ENCODE results near the gene EPAS1. TPM values are rescaled to one million over a fixed set of nuclear protein-coding genes. Genes with fewer than 3 reads are reported as not detected.
A peak's percentile ranks its signal among the peaks of the same experiment; 100 is the strongest.

The EPAS1 gene
- total RNA-seq, 1 donor from 2014 or later: 280 TPM

DNA sequence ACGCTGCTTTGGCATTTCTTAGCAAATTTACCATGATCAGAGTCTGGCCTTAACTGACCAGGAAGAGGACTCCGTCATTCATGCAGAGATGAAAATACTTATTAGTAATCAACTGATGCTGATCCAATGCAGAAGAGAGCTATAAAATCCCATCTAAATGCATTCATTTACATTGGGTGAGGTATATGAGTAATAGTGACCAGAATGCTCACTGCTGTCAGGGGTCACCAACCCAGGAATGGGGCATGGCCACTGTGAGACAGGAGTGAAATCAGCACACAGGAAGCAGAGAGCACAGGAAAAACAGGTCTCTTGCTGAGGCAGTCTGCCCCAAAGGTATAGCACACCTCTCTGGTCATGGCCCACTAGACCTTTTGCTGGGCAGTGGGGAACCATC is 114.0 kb downstream of the EPAS1 start:
- Mint-ChIP-seq H3K36me3 (ENCODE audit: low read depth, unreplicated experiment) (no peaks in the 10 kb centered on the region), H3K9me3 (ENCODE audit: unreplicated experiment) (peaks cover 7% of the 10 kb centered on the region), H3K4me3 (ENCODE audit: unreplicated experiment) (no peak overlapping the region), H3K4me1 (ENCODE audit: unreplicated experiment) (peaks cover 10% of the 10 kb centered on the region), H3K27ac (ENCODE audit: unreplicated experiment) (no peak overlapping the region), H3K27me3 (ENCODE audit: unreplicated experiment) (peaks cover 2% of the 10 kb centered on the region)
- TF ChIP-seq, protein P1, sequence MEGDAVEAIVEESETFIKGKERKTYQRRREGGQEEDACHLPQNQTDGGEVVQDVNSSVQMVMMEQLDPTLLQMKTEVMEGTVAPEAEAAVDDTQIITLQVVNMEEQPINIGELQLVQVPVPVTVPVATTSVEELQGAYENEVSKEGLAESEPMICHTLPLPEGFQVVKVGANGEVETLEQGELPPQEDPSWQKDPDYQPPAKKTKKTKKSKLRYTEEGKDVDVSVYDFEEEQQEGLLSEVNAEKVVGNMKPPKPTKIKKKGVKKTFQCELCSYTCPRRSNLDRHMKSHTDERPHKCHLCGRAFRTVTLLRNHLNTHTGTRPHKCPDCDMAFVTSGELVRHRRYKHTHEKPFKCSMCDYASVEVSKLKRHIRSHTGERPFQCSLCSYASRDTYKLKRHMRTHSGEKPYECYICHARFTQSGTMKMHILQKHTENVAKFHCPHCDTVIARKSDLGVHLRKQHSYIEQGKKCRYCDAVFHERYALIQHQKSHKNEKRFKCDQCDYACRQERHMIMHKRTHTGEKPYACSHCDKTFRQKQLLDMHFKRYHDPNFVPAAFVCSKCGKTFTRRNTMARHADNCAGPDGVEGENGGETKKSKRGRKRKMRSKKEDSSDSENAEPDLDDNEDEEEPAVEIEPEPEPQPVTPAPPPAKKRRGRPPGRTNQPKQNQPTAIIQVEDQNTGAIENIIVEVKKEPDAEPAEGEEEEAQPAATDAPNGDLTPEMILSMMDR (IDR thresholded peaks at IDR 0.05; ENCODE audit: unreplicated experiment): no peak
- DNase-seq (ENCODE audit: low spot score): no peak

DNA sequence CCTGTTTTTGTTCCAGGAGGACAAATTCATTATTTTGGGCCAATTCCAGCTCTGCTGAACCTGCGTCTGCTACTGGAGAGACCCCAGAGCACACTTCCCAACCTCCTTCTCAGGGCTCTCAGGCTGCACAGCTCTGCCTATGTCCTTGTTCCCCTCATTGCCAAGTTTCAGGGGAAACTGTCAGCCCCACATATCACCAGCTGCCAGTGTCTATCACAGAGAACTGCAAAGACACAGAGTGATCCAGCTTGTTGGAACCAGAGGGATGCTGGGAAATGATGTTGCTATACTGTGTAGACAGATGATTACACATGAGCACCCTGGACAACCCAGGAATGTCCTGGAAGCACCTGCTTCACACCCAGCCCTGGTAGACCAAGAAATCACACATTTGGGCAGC is 114.8 kb downstream of the EPAS1 start:
- Mint-ChIP-seq H3K27me3 (ENCODE audit: unreplicated experiment) (peaks cover 2% of the 10 kb centered on the region), H3K36me3 (ENCODE audit: low read depth, unreplicated experiment) (no peaks in the 10 kb centered on the region), H3K27ac (ENCODE audit: unreplicated experiment) (no peak overlapping the region), H3K9me3 (ENCODE audit: unreplicated experiment) (peaks cover 9% of the 10 kb centered on the region), H3K4me1 (ENCODE audit: unreplicated experiment) (peaks cover 4% of the 10 kb centered on the region), H3K4me3 (ENCODE audit: unreplicated experiment) (no peak overlapping the region)
- TF ChIP-seq, protein P1 (IDR thresholded peaks at IDR 0.05; ENCODE audit: unreplicated experiment): no peak
- no peak for DNase-seq (ENCODE audit: low spot score)

DNA sequence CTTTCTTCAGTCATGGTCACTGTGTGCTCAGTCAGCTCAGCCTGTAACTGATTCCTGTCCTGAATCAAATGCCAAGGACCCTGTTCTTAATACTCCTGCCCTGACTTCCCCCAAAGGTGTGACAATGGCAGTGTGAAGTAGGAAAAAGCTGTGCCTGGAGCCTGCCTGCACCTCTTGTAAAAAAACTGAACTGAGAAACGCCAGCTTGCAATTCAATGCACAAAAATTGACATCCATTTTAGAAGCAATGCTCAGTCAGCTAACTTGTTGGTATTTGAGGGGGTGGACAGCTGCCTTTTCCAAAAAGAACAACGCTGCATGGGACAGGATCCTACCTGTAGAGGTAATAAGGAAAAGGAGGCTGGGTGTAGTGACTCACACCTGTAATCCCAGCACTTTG is 115.9 kb downstream of the EPAS1 start:
- H3K36me3 Mint-ChIP-seq (ENCODE audit: low read depth, unreplicated experiment): no peaks in the 10 kb centered on the region
- H3K9me3 Mint-ChIP-seq (ENCODE audit: unreplicated experiment): peaks cover 9% of the 10 kb centered on the region

DNA sequence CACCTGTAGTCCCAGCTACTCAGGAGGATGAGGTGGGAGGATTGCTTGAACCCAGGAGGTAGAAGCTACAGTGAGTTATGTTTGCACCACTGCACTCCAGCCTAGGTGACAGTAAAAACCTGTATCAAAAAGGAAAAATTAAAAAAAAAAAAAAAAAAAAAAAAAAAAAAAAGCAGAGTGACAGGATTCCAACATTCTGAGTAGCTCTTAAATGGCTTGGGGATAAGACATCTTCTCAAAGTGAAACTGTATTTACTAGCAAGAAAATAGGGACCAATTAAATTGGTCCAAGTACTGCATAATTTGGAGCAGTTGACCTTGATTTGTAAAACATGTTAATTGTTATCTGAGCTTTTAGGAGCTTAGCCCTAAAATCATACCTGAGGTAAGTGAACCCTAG is 116.4 kb downstream of the EPAS1 start:
- TF ChIP-seq, protein P1 (IDR thresholded peaks at IDR 0.05; ENCODE audit: unreplicated experiment): no peak
- Mint-ChIP-seq H3K9me3 (ENCODE audit: unreplicated experiment) (peaks cover 9% of the 10 kb centered on the region), H3K4me1 (ENCODE audit: unreplicated experiment) (no peaks in the 10 kb centered on the region), H3K27ac (ENCODE audit: unreplicated experiment) (no peak overlapping the region), H3K4me3 (ENCODE audit: unreplicated experiment) (no peak overlapping the region), H3K36me3 (ENCODE audit: low read depth, unreplicated experiment) (no peaks in the 10 kb centered on the region), H3K27me3 (ENCODE audit: unreplicated experiment) (peaks cover under 1% of the 10 kb centered on the region)
- DNase-seq (ENCODE audit: low spot score): no peak

More for the DNA sequence above, 115.9 kb downstream of the EPAS1 start:
- Mint-ChIP-seq H3K27ac (ENCODE audit: unreplicated experiment) (no peak overlapping the region), H3K4me3 (ENCODE audit: unreplicated experiment) (no peak overlapping the region), H3K27me3 (ENCODE audit: unreplicated experiment) (peaks cover 2% of the 10 kb centered on the region), H3K4me1 (ENCODE audit: unreplicated experiment) (no peaks in the 10 kb centered on the region)
- TF ChIP-seq, protein P1 (IDR thresholded peaks at IDR 0.05; ENCODE audit: unreplicated experiment): no peak
- DNase-seq (ENCODE audit: low spot score): no peak

GRCh38 chr2:46414701-46415100 is 117.5 kb downstream of the EPAS1 start:
- H3K27ac Mint-ChIP-seq (ENCODE audit: unreplicated experiment): peak overlapping the region; percentile 22
- no peak overlapping the region for H3K4me3 Mint-ChIP-seq (ENCODE audit: unreplicated experiment)
- DNase-seq (ENCODE audit: low spot score): no peak
- peaks cover 9% of the 10 kb centered on the region for H3K9me3 Mint-ChIP-seq (ENCODE audit: unreplicated experiment)
- TF ChIP-seq, protein P1 (IDR thresholded peaks at IDR 0.05; ENCODE audit: unreplicated experiment): no peak
- H3K36me3 Mint-ChIP-seq (ENCODE audit: low read depth, unreplicated experiment): no peaks in the 10 kb centered on the region
- no peaks in the 10 kb centered on the region for H3K4me1 Mint-ChIP-seq (ENCODE audit: unreplicated experiment)
- no peaks in the 10 kb centered on the region for H3K27me3 Mint-ChIP-seq (ENCODE audit: unreplicated experiment)

Data from endothelial cell (in vitro differentiated cells).